K562 (cell line): Measurements from ENCODE around the gene CLIC1. TPM values are rescaled to one million over a fixed set of nuclear protein-coding genes. Genes with fewer than 3 reads are reported as not detected.
A peak's percentile ranks its signal among the peaks of the same experiment; 100 is the strongest.

Experiments
- ATF7 ChIP-seq: fragments of 450-650 bp; IDR thresholded peaks from 2 replicates; pipeline ENCODE4 v1.7.1; 2014; ENCODE audit warnings: mild to moderate bottlenecking, moderate library complexity
- FOXM1 ChIP-seq, 2 experiments: fragments of 450-650 bp in 1 of 2; sonication (generic) in 1 of 2; formaldehyde crosslinking in 1 of 2; IDR thresholded peaks; 2 replicates each; pipeline versions ENCODE4 v1.6.1 to v1.9.0; 2017 to 2022; ENCODE audit warnings: low read depth in 2 of 2, mild to moderate bottlenecking in 2 of 2, missing genetic modification reagents in 1 of 2, moderate library complexity in 1 of 2
- GTF2F1 ChIP-seq: IDR thresholded peaks from 2 replicates; pipeline ENCODE4 v1.6.1; 2011; ENCODE audit warnings: low read depth, low read length, improper control_type of control experiment
- HCFC1 ChIP-seq: IDR thresholded peaks from 2 replicates; pipeline ENCODE4 v1.6.1; 2012; ENCODE audit warnings: low read depth, low read length, improper control_type of control experiment
- HMBOX1 ChIP-seq: sonication (generic); IDR thresholded peaks from 2 replicates; pipeline ENCODE4 v1.6.1; 2016
- NFATC3 ChIP-seq: fragments of 450-650 bp; IDR thresholded peaks from 2 replicates; pipeline ENCODE4 v1.6.1; 2017; ENCODE audit warnings: mild to moderate bottlenecking
- TRIM25 ChIP-seq: fragments of 450-650 bp; IDR thresholded peaks from 2 replicates; pipeline ENCODE4 v1.7.0; 2016; ENCODE audit warnings: borderline replicate concordance
- XRCC5 ChIP-seq: fragments of 200-400 bp; formaldehyde crosslinking; IDR thresholded peaks from 2 replicates; pipeline ENCODE4 v1.6.1; 2017; ENCODE audit warnings: low read depth, mild to moderate bottlenecking, low read length
- ZBTB40 ChIP-seq, 2 experiments: fragments of 450-650 bp in 1 of 2; sonication (generic) in 1 of 2; formaldehyde crosslinking in 1 of 2; IDR thresholded peaks; 2 replicates each; pipeline versions ENCODE4 v1.7.1 to v1.9.0; 2016 to 2022; ENCODE audit warnings: inconsistent platforms in 1 of 2, mild to moderate bottlenecking in 1 of 2, missing genetic modification reagents in 1 of 2
- ZNF436 ChIP-seq: fragments of 250-450, 450-650 bp; sonication (Bioruptor Pico); formaldehyde crosslinking; IDR thresholded peaks from 2 replicates; pipeline ENCODE4 v1.7.0; 2020; ENCODE audit warnings: mild to moderate bottlenecking
- polyA plus RNA-seq, 8 experiments: library from polyadenylated mRNA; depleted of rRNA in 4 of 8; stranded (reverse) in 5 of 8; unstranded in 3 of 8; fragments of >200 nt; fragmentation: Nextera tagmentation in 2 of 8; fragmentation: Illumina TruSeq in 1 of 8; extraction: Ambion mirVana in 2 of 8; extraction: Trizol in 1 of 8; gene quantifications; 2 replicates each; pipeline versions ENCODE4 v1.2.1 to v1.2.3, GENCODE V29; 2011 to 2014; ENCODE audit warnings: inconsistent platforms in 1 of 8, missing spikeins in 1 of 8
- total RNA-seq, 7 experiments: library from RNA; depleted of rRNA in 6 of 7; stranded (reverse); fragments of >200 nt in 6 of 7; fragmentation: Illumina TruSeq in 2 of 7; extraction: Trizol in 2 of 7; gene quantifications; 2 replicates each; pipeline versions ENCODE4 v1.2.1 to v1.2.3, GENCODE V29; 2011 to 2021; ENCODE audit warnings: low replicate concordance in 1 of 7

CLIC1 gene
- total and polyA plus RNA-seq, 9 of the 15 experiments (the other 6 are each of a cell fraction or from before 2014, with no cell fraction given) = 1,267 to 2,419 (median 1,808) TPM

- TF ChIP-seq ATF7 (no peak), HCFC1 (no peak), GTF2F1 (no peak), TRIM25 (no peak), ZBTB40 (IDR thresholded peaks at IDR 0.05) (no peak), ZBTB40 (CRISPR knock-in tag; IDR thresholded peaks at IDR 0.05) (0 out of 2 replicates have a peak, but pooled peaks have one; percentile 5), NFATC3 (no peak), FOXM1 (IDR thresholded peaks at IDR 0.05; ENCODE audit: low read depth) (no peak), FOXM1 (CRISPR knock-in tag; IDR thresholded peaks at IDR 0.05; ENCODE audit: low read depth) (no peak), XRCC5 (no peak), HMBOX1 (no peak), ZNF436 (CRISPR knock-in tag) (no peak)
These were observed 45.2 kb upstream of the CLIC1 start (continued) for GRCh38 chr6:31781244-31782125.
